ENCODE data around the gene DHCR24. TPM values are rescaled to one million over a fixed set of nuclear protein-coding genes. Genes with fewer than 3 reads are reported as not detected.

The DHCR24 gene
- total RNA-seq, 3 donors from 2014 or later = 101 to 271 (median 197) TPM

GRCh38 chr1:54872036-54872331 lies 15.0 kb downstream of the DHCR24 start:
- Histone ChIP-seq H3K4me1 (ENCODE audit: low read depth) (no peaks in the 10 kb centered on the region), H3K36me3 (ENCODE audit: low read depth) (no peaks in the 10 kb centered on the region), H3K9me3 (no peaks in the 10 kb centered on the region), H3K4me3 (no peak overlapping the region)
- no peak for TF ChIP-seq CTCF (IDR thresholded peaks at IDR 0.05)
- ATAC-seq = no peak
- intact Hi-C loops (cut with DNase I, micrococcal nuclease) = no loop called here
- no peak for DNase-seq

GRCh38 chr1:54871275-54872035 lies 15.5 kb downstream of the DHCR24 start:
- ATAC-seq = no peak
- no peak for TF ChIP-seq CTCF (IDR thresholded peaks at IDR 0.05)
- no peaks in the 10 kb centered on the region for H3K9me3 ChIP-seq
- intact Hi-C loops (cut with DNase I, micrococcal nuclease) = no loop called here
- H3K4me1 ChIP-seq (ENCODE audit: low read depth) = no peaks in the 10 kb centered on the region
- H3K36me3 ChIP-seq (ENCODE audit: low read depth) = no peaks in the 10 kb centered on the region
- no peak overlapping the region for H3K4me3 ChIP-seq
- DNase-seq = no peak

GRCh38 chr1:54870869-54871268 lies 16.1 kb downstream of the DHCR24 start:
- H3K36me3 ChIP-seq (ENCODE audit: low read depth) = no peaks in the 10 kb centered on the region
- intact Hi-C loops (cut with DNase I, micrococcal nuclease) = no loop called here

GRCh38 chr1:54869173-54869851 lies 17.7 kb downstream of the DHCR24 start:
- no peaks in the 10 kb centered on the region for H3K4me1 ChIP-seq (ENCODE audit: low read depth)
- intact Hi-C loops (cut with DNase I, micrococcal nuclease) = no loop called here
- H3K9me3 ChIP-seq = no peaks in the 10 kb centered on the region
- H3K36me3 ChIP-seq (ENCODE audit: low read depth) = no peaks in the 10 kb centered on the region
- no peak for DNase-seq
- ATAC-seq = no peak
- no peak for TF ChIP-seq CTCF (IDR thresholded peaks at IDR 0.05)
- H3K4me3 ChIP-seq = no peak overlapping the region

More at GRCh38 chr1:54870869-54871268, 16.1 kb downstream of the DHCR24 start:
- Histone ChIP-seq H3K9me3 (no peaks in the 10 kb centered on the region), H3K4me1 (ENCODE audit: low read depth) (no peaks in the 10 kb centered on the region), H3K4me3 (no peak overlapping the region)
- ATAC-seq = no peak
- DNase-seq = no peak
- no peak for TF ChIP-seq CTCF (IDR thresholded peaks at IDR 0.05)

GRCh38 chr1:54867717-54868057 lies 19.3 kb downstream of the DHCR24 start:
- Histone ChIP-seq H3K9me3 (no peaks in the 10 kb centered on the region), H3K4me1 (ENCODE audit: low read depth) (no peaks in the 10 kb centered on the region), H3K36me3 (ENCODE audit: low read depth) (no peaks in the 10 kb centered on the region), H3K4me3 (no peak overlapping the region)
- no peak for ATAC-seq
- DNase-seq = no peak
- TF ChIP-seq CTCF (IDR thresholded peaks at IDR 0.05) = no peak
- intact Hi-C loops (cut with DNase I, micrococcal nuclease) = no loop called here
